Measurements from ENCODE around the gene ANKDD1B.

DNA sequence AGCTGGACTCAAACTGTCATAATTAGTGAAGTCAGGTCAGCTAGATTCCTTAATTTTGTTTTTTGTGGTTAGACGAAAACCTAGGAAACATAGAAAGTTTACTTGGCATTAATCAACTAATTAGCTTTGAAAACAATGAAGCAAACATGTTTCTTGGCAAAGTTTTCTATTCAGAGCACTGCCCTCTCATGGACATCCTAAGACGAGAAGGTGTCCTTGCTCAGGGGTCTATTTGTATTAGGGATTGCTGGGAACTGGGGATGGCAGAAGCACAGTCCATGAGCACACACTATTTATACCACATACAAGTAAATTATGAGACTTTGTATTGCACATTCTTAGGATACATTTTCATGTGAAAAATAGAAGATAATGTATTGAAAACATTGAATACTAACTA, 56.3 kb downstream of the ANKDD1B start:
- TF ChIP-seq, protein P1, sequence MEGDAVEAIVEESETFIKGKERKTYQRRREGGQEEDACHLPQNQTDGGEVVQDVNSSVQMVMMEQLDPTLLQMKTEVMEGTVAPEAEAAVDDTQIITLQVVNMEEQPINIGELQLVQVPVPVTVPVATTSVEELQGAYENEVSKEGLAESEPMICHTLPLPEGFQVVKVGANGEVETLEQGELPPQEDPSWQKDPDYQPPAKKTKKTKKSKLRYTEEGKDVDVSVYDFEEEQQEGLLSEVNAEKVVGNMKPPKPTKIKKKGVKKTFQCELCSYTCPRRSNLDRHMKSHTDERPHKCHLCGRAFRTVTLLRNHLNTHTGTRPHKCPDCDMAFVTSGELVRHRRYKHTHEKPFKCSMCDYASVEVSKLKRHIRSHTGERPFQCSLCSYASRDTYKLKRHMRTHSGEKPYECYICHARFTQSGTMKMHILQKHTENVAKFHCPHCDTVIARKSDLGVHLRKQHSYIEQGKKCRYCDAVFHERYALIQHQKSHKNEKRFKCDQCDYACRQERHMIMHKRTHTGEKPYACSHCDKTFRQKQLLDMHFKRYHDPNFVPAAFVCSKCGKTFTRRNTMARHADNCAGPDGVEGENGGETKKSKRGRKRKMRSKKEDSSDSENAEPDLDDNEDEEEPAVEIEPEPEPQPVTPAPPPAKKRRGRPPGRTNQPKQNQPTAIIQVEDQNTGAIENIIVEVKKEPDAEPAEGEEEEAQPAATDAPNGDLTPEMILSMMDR (conservative IDR thresholded peaks at IDR 0.05), result peak; percentile 1; the same call in 1 of the 2 replicates
- no peak for TF ChIP-seq ZFX (IDR thresholded peaks at IDR 0.05)

Data from C4-2B (cell line).